Measurements from ENCODE around the gene DDX27.

DDX27 gene

DNA sequence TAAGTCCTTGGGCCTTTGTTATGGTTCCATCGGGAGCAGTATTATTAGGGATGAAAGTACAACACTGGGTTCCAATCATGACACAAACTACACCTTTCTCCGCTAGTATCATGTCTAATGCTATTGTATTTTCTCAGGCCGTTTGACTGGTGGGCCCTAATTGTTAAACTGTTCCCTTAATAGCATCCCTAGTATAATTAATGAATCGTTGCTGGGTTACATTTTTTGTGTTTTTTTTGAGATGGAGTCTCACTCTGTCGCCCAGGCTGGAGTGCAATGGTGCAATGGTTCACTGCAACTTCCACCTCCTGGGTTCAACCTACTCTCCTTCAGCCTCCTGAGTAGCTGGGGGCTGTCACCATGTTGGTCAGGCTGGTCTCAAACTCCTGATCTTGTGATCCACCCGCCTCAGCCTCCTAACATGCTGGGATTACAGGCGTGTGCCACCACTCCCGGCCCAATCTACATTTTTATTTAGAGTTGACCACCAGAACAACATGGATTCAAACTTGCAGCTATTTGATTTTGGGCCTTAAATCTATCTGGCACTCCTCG is 62.8 kb downstream of the DDX27 start:
- Histone ChIP-seq H3K4me3 (peak overlapping the region; percentile 95), H3K27ac (no peak overlapping the region)
- no peak for DNase-seq (ENCODE audit: low spot score)
- TF ChIP-seq, protein P1, sequence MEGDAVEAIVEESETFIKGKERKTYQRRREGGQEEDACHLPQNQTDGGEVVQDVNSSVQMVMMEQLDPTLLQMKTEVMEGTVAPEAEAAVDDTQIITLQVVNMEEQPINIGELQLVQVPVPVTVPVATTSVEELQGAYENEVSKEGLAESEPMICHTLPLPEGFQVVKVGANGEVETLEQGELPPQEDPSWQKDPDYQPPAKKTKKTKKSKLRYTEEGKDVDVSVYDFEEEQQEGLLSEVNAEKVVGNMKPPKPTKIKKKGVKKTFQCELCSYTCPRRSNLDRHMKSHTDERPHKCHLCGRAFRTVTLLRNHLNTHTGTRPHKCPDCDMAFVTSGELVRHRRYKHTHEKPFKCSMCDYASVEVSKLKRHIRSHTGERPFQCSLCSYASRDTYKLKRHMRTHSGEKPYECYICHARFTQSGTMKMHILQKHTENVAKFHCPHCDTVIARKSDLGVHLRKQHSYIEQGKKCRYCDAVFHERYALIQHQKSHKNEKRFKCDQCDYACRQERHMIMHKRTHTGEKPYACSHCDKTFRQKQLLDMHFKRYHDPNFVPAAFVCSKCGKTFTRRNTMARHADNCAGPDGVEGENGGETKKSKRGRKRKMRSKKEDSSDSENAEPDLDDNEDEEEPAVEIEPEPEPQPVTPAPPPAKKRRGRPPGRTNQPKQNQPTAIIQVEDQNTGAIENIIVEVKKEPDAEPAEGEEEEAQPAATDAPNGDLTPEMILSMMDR (IDR thresholded peaks at IDR 0.05), result no peak

DNA sequence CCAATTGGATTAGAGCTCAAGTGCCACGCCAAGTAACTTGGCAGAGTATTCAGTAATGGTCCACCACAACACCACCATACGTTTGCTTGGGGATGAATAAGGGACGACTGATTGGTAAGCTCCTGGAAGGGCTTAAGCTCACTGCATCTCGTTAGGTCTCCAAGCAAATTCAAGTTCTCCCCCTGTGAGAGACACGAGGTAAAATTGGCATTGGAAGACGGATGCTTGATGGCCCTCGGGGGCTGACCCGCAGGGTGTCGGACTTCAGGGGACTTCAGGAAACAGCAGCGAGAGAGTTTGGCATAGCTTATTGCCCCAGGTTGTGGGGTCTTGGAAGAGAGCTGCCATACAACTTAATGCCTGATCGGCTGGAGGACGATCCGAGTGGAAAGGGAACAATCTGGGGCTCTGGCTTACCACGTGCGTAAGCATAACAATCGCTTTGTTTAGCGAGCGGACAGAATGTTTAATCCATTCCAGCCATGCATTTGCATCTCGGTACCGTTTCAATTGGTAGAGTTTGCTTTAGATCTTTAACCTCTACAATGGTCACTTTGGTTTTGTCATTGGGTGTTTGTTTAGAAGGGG is 63.5 kb downstream of the DDX27 start:
- DNase-seq (ENCODE audit: low spot score), result no peak
- TF ChIP-seq, protein P1 (IDR thresholded peaks at IDR 0.05), result no peak
- Histone ChIP-seq H3K27ac (no peak overlapping the region), H3K4me3 (peak overlapping the region; percentile 95)

DNA sequence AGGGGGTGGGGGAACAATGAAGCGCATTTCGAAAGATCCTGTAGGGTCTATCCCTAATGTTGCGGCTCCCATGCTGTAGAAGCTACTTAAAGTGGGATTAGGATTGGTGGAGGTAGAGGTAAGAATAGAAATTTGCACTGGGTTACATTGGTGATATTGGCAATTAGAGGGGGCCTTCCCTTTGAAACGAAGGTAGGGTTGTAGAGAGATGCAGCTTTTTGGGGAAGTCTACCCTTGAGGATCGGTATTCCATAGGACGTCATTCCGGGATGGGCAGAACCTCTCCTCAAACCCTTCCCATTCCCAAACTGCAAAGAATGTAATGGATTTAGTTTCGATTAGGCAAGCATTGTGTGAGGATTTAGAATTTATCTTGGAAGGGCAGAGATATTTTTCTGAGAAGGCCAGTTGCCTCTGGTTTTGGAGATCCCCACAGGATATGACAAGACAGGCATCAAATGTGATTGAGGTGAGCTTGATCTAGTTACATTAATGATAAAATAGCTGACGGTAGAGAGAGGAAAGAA is 64.0 kb downstream of the DDX27 start:
- TF ChIP-seq, protein P1 (IDR thresholded peaks at IDR 0.05), result no peak
- peak overlapping the region; percentile 95 for H3K4me3 ChIP-seq
- no peak for DNase-seq (ENCODE audit: low spot score)
- no peak overlapping the region for H3K27ac ChIP-seq

DNA sequence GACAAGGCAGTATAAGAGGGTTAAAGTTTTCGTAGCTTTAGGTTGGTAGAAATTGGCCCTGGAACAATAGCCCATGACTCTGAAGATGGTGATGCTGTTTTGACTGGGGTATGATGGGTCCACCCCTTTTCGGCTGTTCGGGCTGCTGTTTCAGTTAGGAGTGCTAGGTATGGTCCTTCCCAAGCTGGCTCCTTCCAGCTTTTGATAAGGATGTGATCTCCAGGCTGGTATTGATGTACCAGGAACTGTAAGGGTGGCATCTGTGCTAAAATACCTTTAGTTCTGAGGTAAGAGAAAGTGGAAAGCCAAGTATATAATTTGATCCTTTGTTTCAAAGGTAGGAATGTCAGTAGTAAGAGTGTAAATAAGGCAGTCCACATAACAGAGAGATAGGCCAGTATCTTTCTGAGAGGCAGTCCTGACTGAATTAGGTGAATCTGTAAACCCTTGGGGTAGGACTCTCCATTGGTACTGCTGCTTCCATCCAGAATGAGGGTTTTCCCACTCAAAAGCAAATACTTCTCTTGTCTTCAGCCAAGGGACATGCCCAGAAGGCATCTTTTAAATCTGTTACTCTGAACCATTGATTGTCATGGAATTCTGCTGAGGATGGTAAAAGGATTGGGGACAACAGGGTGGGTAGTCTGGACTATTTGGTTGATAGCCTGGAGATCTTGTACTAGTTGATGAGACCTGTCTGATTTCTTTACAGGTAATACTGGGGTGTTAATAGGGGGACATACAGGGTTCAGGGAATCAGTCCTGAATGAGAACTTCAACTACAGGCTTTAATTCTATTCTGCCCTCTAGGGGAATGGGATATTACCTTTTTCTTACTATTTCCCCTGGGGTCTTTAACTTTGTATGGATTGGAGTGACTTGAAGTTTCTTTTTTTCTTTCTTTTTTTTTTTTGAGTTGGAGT is 64.7 kb downstream of the DDX27 start:
- Histone ChIP-seq H3K4me3 (peak overlapping the region; percentile 95), H3K27ac (no peak overlapping the region)
- TF ChIP-seq, protein P1 (IDR thresholded peaks at IDR 0.05), result no peak
- no peak for DNase-seq (ENCODE audit: low spot score)

DNA sequence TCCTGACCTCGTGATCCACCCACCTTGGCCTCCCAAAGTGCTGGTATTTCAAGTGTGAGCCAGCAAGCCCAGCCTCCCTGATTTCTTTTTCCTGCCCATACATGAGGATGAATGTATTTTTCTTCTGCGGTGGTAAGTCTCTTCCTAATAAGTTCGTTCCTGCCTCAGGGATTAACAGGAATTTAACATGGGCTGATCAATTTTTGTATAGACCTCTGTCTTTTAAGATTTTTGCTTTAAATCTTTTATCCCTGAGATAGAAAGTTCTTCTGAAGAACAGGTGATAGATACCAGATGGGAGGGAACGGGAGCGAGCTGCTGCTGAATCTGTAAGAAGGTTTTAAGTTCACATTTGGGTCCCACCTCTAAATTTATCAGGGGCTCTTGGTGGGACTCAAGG is 65.6 kb downstream of the DDX27 start:
- TF ChIP-seq, protein P1 (IDR thresholded peaks at IDR 0.05), result no peak
- Histone ChIP-seq H3K4me3 (no peak overlapping the region), H3K27ac (no peak overlapping the region)
- DNase-seq (ENCODE audit: low spot score), result no peak

DNA sequence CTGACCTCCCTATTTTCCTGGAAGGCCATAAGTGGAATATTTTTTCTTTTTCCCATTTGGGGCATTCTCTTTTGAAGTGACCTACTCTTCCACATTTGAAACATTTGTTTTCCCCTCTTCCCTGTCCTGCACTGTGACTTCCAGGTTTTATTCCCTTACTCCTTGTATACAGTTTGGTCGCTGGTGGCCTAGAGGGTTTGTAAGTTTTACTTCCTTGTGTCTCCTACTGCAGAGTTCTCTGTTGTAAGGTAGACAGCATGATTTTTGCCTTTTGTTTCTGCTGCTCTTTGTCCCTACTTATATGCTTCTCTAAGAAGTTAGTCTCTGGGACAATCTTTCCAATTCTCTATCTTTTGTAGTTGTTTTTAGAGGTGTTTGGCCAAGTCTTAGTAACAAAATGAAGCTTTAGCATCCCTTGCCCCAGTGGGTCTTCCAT is 66.0 kb downstream of the DDX27 start:
- no peak for DNase-seq (ENCODE audit: low spot score)
- peak overlapping the region; percentile 11 for H3K4me3 ChIP-seq
- TF ChIP-seq, protein P1 (IDR thresholded peaks at IDR 0.05), result no peak
- H3K27ac ChIP-seq, result no peak overlapping the region
